Germinal center (tissue), 1 donor: Measurements from ENCODE around the gene SSR1.
"Not testable (repeated sequence)": the region's sequence is repeated elsewhere in the genome, so short reads cannot be mapped to it uniquely, and the experiment has no call there.

ENCODE experiments used
- DNase-seq: peaks from one replicate; pipeline ENCODE4 v3.0.0; 2012; ENCODE audit warnings: mixed read lengths, low spot score

Gene SSR1

DNA sequence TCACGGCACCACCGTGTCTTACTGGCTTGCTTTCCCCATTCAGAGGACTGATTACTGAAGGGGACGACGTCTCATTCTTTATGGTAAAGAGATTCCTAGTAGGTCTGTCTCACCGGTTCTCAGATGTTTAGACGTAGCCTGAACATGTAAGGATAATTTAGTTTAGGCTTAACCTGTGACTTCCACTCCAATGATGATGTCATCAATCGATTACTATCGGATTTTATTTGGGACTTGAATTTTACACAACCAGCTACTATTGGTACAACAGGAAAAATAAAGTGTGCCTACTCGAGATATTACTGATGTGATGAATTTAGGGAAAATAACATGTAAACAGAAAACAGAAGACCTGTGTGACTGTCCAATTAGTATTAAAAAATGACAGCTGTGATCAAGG, 4.5 kb upstream of the SSR1 start:
- DNase-seq, result no peak

DNA sequence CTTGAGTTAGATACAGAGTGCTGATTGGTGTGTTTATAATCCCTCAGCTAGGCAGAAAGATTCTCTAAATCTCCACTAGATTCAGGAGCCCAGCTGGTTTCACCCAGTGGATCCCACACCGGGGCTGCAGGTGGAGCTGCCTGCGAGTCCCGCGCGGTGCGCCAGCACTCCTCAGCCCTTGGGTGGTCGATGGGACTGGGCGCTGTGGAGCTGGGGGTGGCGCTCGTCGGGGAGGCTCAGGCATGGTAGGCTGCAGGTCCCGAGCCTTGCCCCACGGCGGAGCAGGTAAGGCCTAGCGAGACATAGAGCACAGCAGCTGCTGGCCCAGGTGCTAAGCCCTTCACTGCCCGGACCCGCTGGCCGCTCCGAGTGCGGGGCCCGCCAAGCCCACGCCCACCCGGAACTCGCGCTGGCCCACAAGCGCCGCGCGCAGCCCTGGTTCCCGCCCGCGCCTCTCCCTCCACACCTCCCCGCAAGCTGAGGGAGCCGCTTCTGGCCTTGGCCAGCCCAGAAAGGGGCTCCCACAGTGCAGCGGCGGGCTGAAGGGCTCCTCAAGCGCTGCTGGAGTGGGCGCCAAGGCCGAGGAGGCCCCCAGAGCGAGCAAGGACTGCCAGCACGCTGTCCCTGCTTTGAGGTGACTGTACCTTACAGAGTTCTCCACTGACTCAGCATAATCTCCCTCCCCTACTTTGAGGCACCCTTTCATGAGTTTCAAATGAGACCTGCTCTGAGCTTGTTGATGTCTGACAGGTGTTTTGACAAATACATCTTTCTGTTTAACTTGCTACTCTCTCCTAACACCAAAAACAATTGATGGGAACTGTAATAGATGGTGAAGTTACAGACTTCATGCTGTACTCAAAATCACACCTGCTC, 3.9 kb upstream of the SSR1 start:
- no peak for DNase-seq

GRCh38 chr6:7315948-7316365, 3.0 kb upstream of the SSR1 start:
- no peak for DNase-seq

GRCh38 chr6:7315087-7315947, 2.3 kb upstream of the SSR1 start:
- not testable (repeated sequence) for DNase-seq

DNA sequence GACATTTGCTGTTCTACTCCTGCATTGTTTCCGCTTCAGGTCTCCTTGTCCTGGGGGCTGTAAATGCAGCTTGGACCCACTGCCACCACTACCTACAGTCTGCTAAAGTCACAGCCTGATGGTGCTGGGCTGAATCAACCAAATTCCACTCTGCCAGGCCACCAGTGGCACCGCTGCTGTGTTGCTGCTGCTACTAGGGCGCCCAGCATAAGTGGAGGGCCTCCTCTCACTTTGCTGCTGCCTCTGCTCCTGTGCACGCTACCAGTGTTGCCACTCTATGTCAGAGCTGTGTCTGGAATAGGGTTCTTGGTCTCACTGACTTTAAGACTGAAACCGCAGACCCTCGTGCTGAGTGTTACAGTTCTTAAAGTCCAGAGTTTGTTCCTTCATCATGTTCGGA, 1.4 kb upstream of the SSR1 start:
- DNase-seq, result no peak

DNA sequence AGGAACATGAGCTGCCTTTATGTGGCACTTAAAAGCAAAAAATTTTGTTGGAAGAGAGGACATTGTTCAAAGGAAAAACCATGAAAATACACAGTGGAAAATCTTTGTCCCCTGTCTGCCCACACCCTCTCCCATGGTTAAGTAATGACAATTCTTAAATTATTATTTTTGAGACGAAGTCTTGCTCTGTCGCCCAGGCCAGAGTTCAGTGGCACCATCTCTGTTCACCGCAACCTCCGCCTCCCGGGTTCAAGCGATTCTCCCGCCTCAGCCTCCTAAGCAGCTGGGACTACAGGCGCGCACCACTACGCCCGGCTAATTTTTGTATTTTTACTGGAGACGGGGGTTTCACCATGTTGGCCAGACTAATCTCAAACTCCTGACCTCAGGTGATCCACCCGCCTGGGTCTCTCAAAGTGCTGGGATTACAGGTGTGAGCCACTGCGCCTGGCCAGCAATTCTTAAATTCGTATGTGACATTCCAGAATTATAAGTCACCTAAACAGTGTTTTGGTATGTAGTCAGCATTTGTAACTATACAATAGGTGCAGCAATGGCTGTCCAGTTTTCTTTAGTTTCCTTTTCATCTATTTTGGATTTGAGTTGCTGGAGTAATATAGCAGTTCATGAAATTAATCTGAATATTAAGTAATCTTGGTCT, 636 bp upstream of the SSR1 start:
- DNase-seq, result no peak

GRCh38 chr6:7311917-7312615, 933 bp downstream of the SSR1 start:
- DNase-seq, result no peak

DNA sequence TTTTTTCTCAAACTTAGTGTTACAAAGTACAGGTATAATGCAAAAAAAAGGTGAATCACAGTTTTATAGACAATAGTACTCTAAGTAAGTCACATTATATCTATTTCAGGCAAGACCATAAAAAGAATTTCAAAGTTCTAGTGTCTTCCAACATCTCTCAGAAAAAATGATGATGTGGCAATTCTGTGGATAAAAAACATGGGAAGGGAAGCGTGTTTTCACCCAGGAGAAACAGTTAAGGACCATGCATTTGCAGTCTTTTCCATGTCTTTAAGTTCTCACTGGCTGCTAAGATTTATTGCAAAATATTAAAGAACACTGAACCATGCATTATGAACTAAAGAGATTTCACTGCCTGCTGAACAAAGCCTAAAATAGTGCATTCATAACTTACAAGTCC, 1.8 kb downstream of the SSR1 start:
- DNase-seq, result no peak

- no peak for DNase-seq
These were observed 3.9 kb downstream of the SSR1 start for GRCh38 chr6:7309050-7309449.

GRCh38 chr6:7307533-7307932, 5.5 kb downstream of the SSR1 start:
- no peak for DNase-seq

DNA sequence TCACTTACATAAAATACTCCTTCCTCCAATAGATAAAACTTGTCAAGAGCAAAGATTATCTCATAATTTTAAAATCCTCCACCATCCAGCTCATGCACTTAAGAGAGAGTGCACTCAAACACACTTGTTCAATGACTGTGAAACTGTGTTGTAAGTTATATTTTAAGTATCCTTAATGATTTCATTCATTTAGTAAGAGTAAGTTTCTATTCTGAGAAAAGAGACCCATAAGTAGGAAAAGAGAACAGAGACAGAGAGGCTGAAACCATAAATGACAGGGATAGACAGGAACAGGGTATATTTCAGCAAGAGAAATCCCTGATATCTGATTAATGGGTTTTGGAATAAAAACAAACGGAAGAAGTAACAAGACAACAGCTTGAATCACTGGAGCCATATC, 8.2 kb downstream of the SSR1 start:
- no peak for DNase-seq

- DNase-seq, result no peak
These were observed 11.3 kb downstream of the SSR1 start for GRCh38 chr6:7301702-7302101.

DNA sequence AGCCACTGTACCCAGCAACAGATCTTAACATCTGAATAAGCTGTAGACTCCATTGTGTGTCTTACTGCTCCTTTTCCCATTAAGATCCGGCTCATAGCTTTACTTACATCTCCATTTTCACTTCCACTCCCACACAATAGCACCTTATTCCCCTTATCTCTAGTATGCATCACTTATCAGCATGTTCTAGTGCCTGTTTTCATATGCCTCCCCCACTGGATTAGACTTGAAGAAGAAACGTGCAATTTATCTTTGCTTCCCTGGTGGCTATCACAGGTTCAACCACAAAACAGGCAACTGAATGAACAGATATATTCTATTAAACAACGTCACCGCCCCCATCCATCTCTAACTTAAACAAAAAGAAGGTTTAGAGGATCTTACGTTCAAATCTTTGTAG, 12.1 kb downstream of the SSR1 start:
- DNase-seq, result no peak

DNA sequence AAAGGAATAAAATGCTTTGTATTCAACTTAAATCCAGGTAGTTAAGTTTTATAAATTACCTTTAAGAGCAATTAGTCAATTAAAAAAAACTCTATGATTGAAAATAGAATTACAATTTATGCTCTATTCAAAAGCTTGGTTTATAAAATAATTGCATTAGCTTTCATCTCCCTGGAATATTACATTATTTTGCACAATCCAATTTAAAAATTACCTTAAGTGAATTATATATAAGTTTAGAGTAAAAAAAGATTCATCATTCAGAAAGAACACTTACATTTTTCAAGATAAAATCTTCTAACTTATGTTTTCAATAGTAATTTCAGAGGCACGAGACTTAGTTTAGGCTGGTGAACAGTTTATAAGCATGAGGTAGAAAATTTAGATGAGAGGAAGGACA, 14.9 kb downstream of the SSR1 start:
- no peak for DNase-seq

- DNase-seq, result no peak
These were observed 16.4 kb downstream of the SSR1 start for GRCh38 chr6:7296602-7297001.

DNA sequence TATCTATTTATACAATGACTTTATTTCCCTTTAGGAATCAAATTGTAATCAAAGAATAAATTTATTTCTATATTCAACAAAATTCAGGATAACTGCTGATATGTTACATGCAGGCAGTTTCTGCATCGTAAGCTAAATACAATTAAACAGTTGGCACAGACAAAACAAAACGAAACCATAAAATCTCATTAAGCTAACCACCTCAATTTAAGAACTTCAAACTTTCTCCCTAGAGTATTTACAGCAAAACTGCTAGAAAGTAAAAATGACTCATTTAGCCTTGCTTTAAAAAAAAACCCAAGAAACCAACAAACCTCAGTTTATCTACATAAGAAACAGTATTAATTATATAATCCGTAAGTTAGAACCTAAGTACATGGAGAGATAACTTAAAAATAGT, 17.1 kb downstream of the SSR1 start:
- no peak for DNase-seq

DNA sequence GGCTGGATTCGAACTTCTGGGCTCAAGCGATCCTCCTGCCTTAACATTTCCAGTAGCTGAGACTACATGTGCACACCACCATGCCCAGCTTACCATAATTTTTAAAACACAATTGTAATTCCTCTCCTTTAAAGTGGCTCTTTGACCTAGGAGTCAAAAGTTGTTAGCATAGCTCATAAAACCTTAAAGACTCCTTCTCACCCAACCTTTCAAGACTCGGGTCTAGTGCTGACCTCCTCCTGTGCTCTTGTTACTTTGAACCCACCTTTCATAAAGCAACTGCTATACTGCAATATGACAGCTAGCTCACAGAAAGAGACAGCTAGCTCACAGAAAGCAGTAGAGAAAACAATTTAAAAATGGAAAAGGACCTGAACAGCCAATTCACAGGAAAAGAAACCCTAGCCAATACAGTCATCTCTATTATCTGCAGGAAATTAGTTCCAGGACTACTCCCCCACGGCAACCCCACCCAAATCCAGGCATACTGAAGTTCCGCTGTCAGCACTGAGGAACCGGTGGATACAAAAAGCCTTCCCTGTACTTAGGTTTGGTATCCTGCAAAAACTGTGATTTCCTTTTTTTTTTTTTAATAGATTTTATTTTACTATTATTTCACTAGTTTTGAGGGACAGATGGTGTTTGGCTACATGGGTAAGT, 20.3 kb downstream of the SSR1 start:
- no peak for DNase-seq

DNA sequence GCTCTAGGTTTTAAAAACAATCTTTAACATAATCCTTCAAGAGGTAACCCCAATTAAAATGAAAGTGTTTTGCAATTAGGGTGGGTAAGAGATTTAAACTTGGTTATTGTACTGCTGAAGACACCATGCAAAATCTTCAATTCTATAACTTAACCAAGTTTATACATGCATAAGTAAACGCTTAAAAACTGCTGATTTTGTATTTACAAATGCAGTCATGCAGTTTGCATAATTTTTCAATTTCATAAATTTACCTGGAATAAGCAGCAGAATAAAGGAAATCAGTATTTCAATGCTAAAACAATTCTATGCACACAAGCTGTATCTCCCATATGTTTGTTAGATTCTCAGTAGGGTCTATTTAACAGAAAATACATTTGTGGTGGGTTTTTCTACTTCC, 22.9 kb downstream of the SSR1 start:
- DNase-seq, result no peak

GRCh38 chr6:7285416-7285815, 27.6 kb downstream of the SSR1 start:
- DNase-seq, result no peak

DNA sequence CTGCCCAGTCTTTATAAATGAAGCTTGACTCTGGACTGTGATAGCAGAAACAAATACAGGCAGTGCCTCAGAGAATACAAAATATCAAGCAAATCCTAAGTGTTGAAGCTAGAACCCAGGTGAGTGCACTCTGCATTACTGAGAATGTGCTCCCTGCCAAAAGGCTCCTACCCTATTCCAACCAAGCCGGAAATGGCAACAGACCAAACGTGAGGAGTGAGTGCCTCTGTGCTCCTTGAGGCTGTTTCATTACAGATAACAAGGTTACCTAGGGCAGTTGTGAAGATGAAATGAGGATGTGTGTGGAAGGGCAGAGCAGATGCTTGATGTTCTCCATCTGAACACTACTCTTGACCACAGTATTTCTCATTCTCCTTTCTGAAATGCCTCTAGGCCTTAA, 29.3 kb downstream of the SSR1 start:
- DNase-seq, result no peak

- no peak for DNase-seq
These were observed 30.7 kb downstream of the SSR1 start for GRCh38 chr6:7282097-7282906.
